ENCODE results near the gene CACFD1. TPM values are rescaled to one million over a fixed set of nuclear protein-coding genes. Genes with fewer than 3 reads are reported as not detected.

CACFD1 gene
- total RNA-seq, 1 donor, result 2.3 TPM

- no peaks in the 10 kb centered on the region for H3K27me3 ChIP-seq (ENCODE audit: insufficient read depth, low read length)
- H3K9me3 ChIP-seq (ENCODE audit: low read depth, low read length), result peaks cover 3% of the 10 kb centered on the region
- H3K4me1 ChIP-seq (ENCODE audit: insufficient read depth, low read length), result no peaks in the 10 kb centered on the region
- H3K4me3 ChIP-seq (ENCODE audit: low read length), result no peak overlapping the region
Measured at GRCh38 chr9:133507246-133507965, 47.6 kb downstream of the CACFD1 start.

DNA sequence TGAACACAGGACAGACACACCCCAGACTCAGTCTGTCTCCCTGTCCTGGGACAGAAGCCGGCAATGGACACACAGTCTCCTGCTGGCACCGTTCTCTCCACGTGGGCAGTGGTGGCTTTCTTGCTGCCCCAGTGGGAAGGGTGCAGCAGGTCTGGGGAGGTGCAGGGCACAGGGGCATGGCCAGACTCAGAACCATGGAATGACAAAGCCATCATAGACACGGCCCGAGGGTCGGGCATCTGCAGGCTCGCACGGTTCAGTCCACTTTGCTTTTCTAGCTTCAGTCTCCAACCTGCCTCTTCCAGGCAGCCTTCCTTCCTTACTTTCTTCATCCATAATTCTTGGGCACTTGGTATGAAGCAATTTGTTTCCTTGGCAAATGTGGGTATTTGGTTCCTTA is 48.3 kb downstream of the CACFD1 start:
- no peak overlapping the region for H3K4me3 ChIP-seq (ENCODE audit: low read length)
- H3K9me3 ChIP-seq (ENCODE audit: low read depth, low read length), result no peaks in the 10 kb centered on the region

DNA sequence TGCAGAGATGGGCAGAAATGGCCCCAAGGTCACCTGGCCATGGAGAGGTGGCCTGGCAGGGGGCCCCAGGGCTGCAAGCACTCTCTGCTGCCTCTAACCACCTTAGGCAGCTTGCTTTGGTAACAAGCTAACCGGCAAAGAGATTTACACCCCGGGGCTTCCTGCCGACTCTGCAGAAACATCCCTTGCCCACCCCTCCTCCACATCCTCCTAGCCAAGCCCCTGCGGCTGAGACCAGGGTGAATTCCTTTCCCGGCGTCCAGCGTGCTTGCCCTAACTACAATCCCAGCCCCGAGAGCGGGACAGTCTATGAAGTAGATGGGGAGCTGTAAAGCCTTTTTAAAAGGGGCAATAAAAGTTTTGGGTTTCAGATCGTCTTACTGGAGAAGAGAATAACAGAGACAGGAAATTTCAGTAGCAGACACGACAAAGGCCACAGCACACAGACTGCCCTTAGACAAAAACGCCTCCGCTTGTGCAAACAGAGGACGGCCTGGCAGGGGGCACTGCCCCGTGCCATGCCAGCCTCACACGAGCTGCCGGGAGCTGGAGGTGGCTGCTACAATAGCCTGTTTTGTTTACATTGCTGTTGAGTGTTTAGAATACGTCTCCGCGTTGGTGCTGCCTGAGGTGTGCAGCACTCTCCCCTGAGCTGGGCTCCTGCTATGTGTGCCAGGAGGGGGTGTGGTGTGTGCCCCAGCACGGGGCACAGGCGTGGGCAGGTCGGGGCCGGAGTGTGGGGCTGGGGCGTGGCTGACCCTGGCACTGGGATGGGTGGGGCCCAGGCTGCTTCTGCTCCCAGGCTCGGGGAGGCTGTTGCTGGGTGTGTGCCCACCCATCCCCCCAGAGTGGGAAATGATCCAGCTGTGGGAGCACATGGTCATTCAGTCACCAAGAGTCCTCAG is 49.7 kb downstream of the CACFD1 start:
- H3K9me3 ChIP-seq (ENCODE audit: low read depth, low read length), result no peaks in the 10 kb centered on the region
- no peak overlapping the region for H3K4me3 ChIP-seq (ENCODE audit: low read length)
- no peaks in the 10 kb centered on the region for H3K27me3 ChIP-seq (ENCODE audit: insufficient read depth, low read length)
- no peaks in the 10 kb centered on the region for H3K4me1 ChIP-seq (ENCODE audit: insufficient read depth, low read length)

More for the DNA sequence above, 48.3 kb downstream of the CACFD1 start:
- no peaks in the 10 kb centered on the region for H3K27me3 ChIP-seq (ENCODE audit: insufficient read depth, low read length)
- H3K4me1 ChIP-seq (ENCODE audit: insufficient read depth, low read length), result no peaks in the 10 kb centered on the region

GRCh38 chr9:133510926-133511505 is 51.2 kb downstream of the CACFD1 start:
- H3K4me1 ChIP-seq (ENCODE audit: insufficient read depth, low read length), result no peaks in the 10 kb centered on the region
- H3K27me3 ChIP-seq (ENCODE audit: insufficient read depth, low read length), result no peaks in the 10 kb centered on the region
- no peaks in the 10 kb centered on the region for H3K9me3 ChIP-seq (ENCODE audit: low read depth, low read length)
- H3K4me3 ChIP-seq (ENCODE audit: low read length), result no peak overlapping the region

DNA sequence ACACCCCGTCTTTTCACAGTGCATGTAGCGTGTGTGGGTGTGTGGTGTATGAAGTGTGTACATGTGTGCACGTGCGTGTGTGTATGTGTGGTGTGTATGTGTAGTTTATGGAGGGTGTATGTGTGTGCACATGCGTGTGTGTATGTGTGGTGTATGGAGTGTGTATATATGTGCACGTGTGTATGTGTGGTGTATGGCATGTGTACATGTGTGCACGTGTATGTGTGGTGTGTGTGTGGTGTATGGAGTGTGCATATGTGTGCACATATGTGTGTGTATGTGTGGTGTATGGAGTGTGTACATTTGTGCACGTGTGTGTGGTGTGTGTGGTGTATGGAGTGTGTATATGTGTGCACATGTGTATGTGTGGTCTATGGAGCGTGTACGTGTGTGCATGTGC is 51.8 kb downstream of the CACFD1 start:
- Histone ChIP-seq H3K9me3 (ENCODE audit: low read depth, low read length) (no peaks in the 10 kb centered on the region), H3K4me1 (ENCODE audit: insufficient read depth, low read length) (no peaks in the 10 kb centered on the region), H3K4me3 (ENCODE audit: low read length) (no peak overlapping the region), H3K27me3 (ENCODE audit: insufficient read depth, low read length) (no peaks in the 10 kb centered on the region)

DNA sequence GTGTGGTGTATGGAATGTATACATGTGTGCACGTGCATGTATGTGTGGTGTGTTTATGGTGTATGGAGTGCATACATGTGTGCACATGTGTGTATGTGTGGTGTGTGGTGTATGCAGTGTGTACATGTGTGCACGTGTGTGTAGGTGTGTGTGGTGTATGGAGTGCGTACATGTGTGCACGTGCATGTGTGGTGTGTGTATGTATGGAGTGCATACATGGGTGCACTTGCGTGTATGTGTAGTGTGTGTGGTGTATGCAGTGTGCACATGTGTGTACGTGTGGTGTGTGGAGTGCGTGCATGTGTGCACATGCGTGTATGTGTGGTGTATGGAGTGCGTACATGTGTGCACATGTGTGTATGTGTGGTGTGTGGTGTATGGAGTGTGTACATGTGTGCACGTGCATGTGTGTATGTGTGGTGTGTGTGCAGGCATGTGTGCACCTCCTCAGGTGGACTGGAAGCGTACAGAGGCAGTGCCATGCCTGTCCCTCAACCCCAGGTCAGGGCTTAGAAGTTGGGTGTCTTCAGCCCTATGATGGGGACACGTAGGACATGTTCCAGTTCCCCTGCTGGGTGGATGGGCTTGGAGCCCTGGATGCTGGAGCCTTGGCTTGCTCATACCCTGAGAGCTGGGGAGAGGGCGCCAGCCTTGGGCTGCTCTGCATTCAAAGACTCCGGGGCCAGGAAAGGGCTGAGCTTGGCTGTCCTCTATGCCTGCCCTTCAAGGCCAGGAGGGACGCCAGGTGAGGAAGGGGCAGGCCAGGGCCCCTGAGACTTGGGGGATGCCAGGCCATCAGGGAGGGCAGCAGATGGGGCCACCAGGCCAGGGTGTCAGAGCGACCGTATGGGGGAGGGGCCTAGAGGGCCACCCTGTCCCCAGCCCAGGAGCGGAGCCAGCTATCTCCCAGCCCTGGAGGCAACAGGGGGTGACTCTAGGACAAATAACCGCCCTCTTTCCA is 52.8 kb downstream of the CACFD1 start:
- no peaks in the 10 kb centered on the region for H3K27me3 ChIP-seq (ENCODE audit: insufficient read depth, low read length)
- H3K9me3 ChIP-seq (ENCODE audit: low read depth, low read length), result no peaks in the 10 kb centered on the region
- no peak overlapping the region for H3K4me3 ChIP-seq (ENCODE audit: low read length)
- H3K4me1 ChIP-seq (ENCODE audit: insufficient read depth, low read length), result no peaks in the 10 kb centered on the region

- H3K4me3 ChIP-seq (ENCODE audit: low read length), result no peak overlapping the region
- H3K9me3 ChIP-seq (ENCODE audit: low read depth, low read length), result no peaks in the 10 kb centered on the region
- no peaks in the 10 kb centered on the region for H3K27me3 ChIP-seq (ENCODE audit: insufficient read depth, low read length)
- H3K4me1 ChIP-seq (ENCODE audit: insufficient read depth, low read length), result no peaks in the 10 kb centered on the region
Measured at GRCh38 chr9:133513214-133514100, 53.7 kb downstream of the CACFD1 start.

DNA sequence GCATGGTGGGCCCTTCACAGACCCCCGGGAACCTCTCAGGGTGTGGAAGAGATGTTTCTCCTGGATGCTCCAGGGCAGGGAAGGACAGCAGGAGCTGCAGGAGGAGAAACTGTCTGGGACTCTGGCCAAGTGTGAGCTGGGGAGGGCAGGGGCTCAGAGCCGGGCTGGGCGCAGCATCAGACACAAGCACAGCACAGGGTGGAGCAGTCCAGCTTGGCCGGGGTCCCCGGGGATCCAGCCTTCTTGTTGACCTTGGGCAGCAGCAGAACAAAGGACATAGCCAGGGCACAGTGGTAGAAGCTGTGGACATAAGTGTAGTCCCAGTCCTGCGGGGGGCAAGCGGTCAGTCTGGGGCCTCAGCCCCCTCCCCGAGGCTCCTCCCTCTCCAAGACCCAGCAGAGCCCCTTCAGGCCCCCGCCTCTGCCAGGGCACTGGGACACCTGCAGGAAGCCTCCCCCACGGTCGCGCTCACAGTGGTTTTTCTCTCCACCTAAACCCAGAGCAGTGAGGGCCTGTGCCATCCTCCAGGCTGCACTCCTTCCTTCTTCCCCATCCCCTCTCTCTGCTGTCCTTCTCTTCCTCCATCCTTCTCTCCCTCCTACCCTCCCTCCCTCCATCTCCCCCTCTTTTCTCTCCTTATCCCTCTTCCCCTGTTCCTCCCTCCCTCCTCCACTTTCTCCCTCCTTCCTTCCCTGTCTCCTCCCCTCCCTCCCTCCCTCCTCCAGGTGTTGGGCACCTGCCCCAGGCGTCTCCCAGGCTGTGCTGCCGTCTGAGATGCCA is 54.9 kb downstream of the CACFD1 start:
- no peak overlapping the region for H3K4me3 ChIP-seq (ENCODE audit: low read length)
- no peaks in the 10 kb centered on the region for H3K9me3 ChIP-seq (ENCODE audit: low read depth, low read length)
- H3K27me3 ChIP-seq (ENCODE audit: insufficient read depth, low read length), result no peaks in the 10 kb centered on the region
- H3K4me1 ChIP-seq (ENCODE audit: insufficient read depth, low read length), result no peaks in the 10 kb centered on the region

DNA sequence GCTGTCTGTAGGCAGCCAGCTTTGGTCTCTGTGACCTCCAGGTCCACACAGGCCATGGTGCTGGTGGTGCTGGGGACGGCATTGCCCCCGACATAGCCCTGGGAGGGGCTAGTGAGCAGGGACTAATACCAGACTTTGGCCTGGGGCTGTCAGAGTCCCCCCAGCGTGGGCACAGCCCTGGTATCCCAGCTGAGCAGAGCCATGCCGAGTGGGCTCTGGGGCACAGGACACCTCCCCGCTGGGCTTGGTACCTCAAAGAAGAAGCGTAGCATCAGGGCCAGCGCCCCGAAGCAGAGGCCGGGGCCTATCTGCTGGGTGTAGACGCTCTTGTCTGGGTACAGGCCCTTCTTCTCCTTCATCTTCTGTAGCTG is 55.4 kb downstream of the CACFD1 start:
- no peak overlapping the region for H3K4me3 ChIP-seq (ENCODE audit: low read length)
- H3K4me1 ChIP-seq (ENCODE audit: insufficient read depth, low read length), result no peaks in the 10 kb centered on the region
- no peaks in the 10 kb centered on the region for H3K9me3 ChIP-seq (ENCODE audit: low read depth, low read length)
- no peaks in the 10 kb centered on the region for H3K27me3 ChIP-seq (ENCODE audit: insufficient read depth, low read length)

- no peak overlapping the region for H3K4me3 ChIP-seq (ENCODE audit: low read length)
- no peaks in the 10 kb centered on the region for H3K9me3 ChIP-seq (ENCODE audit: low read depth, low read length)
- no peaks in the 10 kb centered on the region for H3K27me3 ChIP-seq (ENCODE audit: insufficient read depth, low read length)
- no peaks in the 10 kb centered on the region for H3K4me1 ChIP-seq (ENCODE audit: insufficient read depth, low read length)
Measured at GRCh38 chr9:133515615-133516255, 56.0 kb downstream of the CACFD1 start.

DNA sequence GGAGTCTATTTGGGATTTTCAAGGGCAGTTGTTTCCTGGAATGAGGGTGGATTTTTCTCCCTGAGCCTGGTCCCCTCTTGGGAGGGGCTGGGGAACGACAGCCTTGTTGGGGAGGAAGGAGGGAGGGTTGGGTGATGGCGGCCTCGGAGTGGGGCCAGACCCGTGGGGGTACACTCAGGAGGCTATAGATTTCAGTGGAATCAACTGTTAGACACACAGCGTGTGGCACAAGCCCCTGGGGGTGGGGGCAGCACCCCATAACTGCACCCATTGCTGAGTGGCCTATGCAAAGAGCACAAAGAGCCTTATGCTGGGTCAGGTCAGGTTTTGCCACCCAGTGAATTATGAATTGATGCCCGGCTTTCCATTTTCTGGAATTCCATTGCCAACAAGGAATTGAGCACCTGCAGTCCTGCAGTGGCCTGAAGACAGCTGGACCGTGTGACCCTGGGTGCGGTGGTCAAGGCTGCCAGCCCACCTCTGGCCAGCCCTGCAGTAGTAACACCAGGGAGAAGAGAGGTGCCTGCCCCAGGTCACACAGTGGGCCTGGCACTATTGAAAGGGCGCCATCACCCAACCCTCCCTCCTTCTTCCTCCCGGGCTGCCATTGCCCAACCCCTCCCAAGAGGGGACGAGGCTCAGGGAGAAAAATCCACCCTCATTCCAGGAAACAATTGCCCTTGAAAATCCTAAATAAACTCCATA is 56.6 kb downstream of the CACFD1 start:
- Histone ChIP-seq H3K4me1 (ENCODE audit: insufficient read depth, low read length) (no peaks in the 10 kb centered on the region), H3K27me3 (ENCODE audit: insufficient read depth, low read length) (no peaks in the 10 kb centered on the region), H3K9me3 (ENCODE audit: low read depth, low read length) (no peaks in the 10 kb centered on the region), H3K4me3 (ENCODE audit: low read length) (no peak overlapping the region)

GRCh38 chr9:133516961-133517350 is 57.2 kb downstream of the CACFD1 start:
- H3K27me3 ChIP-seq (ENCODE audit: insufficient read depth, low read length), result no peaks in the 10 kb centered on the region

More at GRCh38 chr9:133516961-133517350, 57.2 kb downstream of the CACFD1 start:
- H3K4me1 ChIP-seq (ENCODE audit: insufficient read depth, low read length), result no peaks in the 10 kb centered on the region
- no peaks in the 10 kb centered on the region for H3K9me3 ChIP-seq (ENCODE audit: low read depth, low read length)
- no peak overlapping the region for H3K4me3 ChIP-seq (ENCODE audit: low read length)
